Glutamatergic neuron (in vitro differentiated cells): Measurements from ENCODE around the gene SUN3. TPM values are rescaled to one million over a fixed set of nuclear protein-coding genes. Genes with fewer than 3 reads are reported as not detected.

Experiments
- DNase-seq: peaks from one replicate; pipeline ENCODE4 v3.0.0; 2022
- H3K27ac Mint-ChIP-seq: one replicate; pipeline ENCODE4 v1.8.0; 2020; ENCODE audit warnings: mild to moderate bottlenecking, mixed read lengths, inconsistent platforms; ENCODE audit not compliant: unreplicated experiment
- H3K27me3 Mint-ChIP-seq: one replicate; pipeline ENCODE4 v1.8.0; 2020; ENCODE audit warnings: mild to moderate bottlenecking, moderate library complexity, mixed read lengths, inconsistent platforms; ENCODE audit not compliant: unreplicated experiment
- H3K36me3 Mint-ChIP-seq: one replicate; pipeline ENCODE4 v1.8.0; 2020; ENCODE audit warnings: mild to moderate bottlenecking, mixed read lengths, inconsistent platforms; ENCODE audit not compliant: unreplicated experiment
- H3K4me1 Mint-ChIP-seq: one replicate; pipeline ENCODE4 v1.8.0; 2020; ENCODE audit warnings: mild to moderate bottlenecking, low read depth, mixed read lengths, inconsistent platforms; ENCODE audit not compliant: unreplicated experiment
- H3K4me3 Mint-ChIP-seq: one replicate; pipeline ENCODE4 v1.8.0; 2020; ENCODE audit warnings: mild to moderate bottlenecking, mixed read lengths, inconsistent platforms; ENCODE audit not compliant: unreplicated experiment
- H3K9me3 Mint-ChIP-seq: one replicate; pipeline ENCODE4 v1.8.0; 2020; ENCODE audit warnings: mild to moderate bottlenecking, moderate library complexity, mixed read lengths, inconsistent platforms; ENCODE audit not compliant: unreplicated experiment
- CTCF ChIP-seq: fragments of 200-600 bp; sonication (generic); IDR thresholded peaks from one replicate; pipeline ENCODE4 v1.5.0; 2021; ENCODE audit not compliant: partially characterized antibody, unreplicated experiment
- total RNA-seq: library from RNA; stranded (reverse); fragmentation: NEBNext Ultra II Directional; extraction: Animal tissue kit (Norgen Biotek cat#: 25700); gene quantifications from one replicate; pipeline ENCODE4 v1.2.1, GENCODE V29; 2021; ENCODE audit not compliant: unreplicated experiment

Gene SUN3
- total RNA-seq, 1 donor from 2014 or later = not detected

GRCh38 chr7:48035301-48035966, 6.5 kb upstream of the SUN3 start, which contains the start of gene C7orf57:
TSS of gene C7orf57 (plus strand) at chr7:48035543. CDS start at chr7:48036309, 766 bp downstream.
- H3K4me3 Mint-ChIP-seq = peak within 1 kb of the TSS; percentile 93
- no peak for TF ChIP-seq CTCF
- peaks cover 5% of the 10 kb centered on the region for H3K27me3 Mint-ChIP-seq
- DNase-seq = peak; percentile 96
- H3K36me3 Mint-ChIP-seq = no peaks in the 10 kb centered on the region
- H3K27ac Mint-ChIP-seq = no peak within 1 kb of the TSS
- no peaks in the 10 kb centered on the region for H3K9me3 Mint-ChIP-seq
- H3K4me1 Mint-ChIP-seq = peaks cover 6% of the 10 kb centered on the region

- no peaks in the 10 kb centered on the region for H3K36me3 Mint-ChIP-seq
- no peak overlapping the region for H3K4me3 Mint-ChIP-seq
- DNase-seq = no peak
- no peak overlapping the region for H3K27ac Mint-ChIP-seq
- peaks cover 6% of the 10 kb centered on the region for H3K4me1 Mint-ChIP-seq
- no peaks in the 10 kb centered on the region for H3K9me3 Mint-ChIP-seq
- peaks cover 5% of the 10 kb centered on the region for H3K27me3 Mint-ChIP-seq
- TF ChIP-seq CTCF = no peak
These were observed 5.0 kb upstream of the SUN3 start for GRCh38 chr7:48033922-48034321.

- no peak for DNase-seq
- H3K9me3 Mint-ChIP-seq = no peaks in the 10 kb centered on the region
- no peak for TF ChIP-seq CTCF
- H3K27ac Mint-ChIP-seq = no peak overlapping the region
- peaks cover 5% of the 10 kb centered on the region for H3K27me3 Mint-ChIP-seq
- H3K36me3 Mint-ChIP-seq = no peaks in the 10 kb centered on the region
- H3K4me1 Mint-ChIP-seq = peaks cover 3% of the 10 kb centered on the region
- H3K4me3 Mint-ChIP-seq = no peak overlapping the region
These were observed 2.2 kb upstream of the SUN3 start for GRCh38 chr7:48031111-48031510.

- Mint-ChIP-seq H3K36me3 (peaks cover 5% of the 10 kb centered on the region), H3K27me3 (no peaks in the 10 kb centered on the region), H3K27ac (no peak overlapping the region), H3K9me3 (no peaks in the 10 kb centered on the region), H3K4me3 (no peak overlapping the region), H3K4me1 (no peaks in the 10 kb centered on the region)
- no peak for TF ChIP-seq CTCF
- DNase-seq = no peak
These were observed 3.3 kb downstream of the SUN3 start for GRCh38 chr7:48025624-48026023.

- Mint-ChIP-seq H3K4me3 (no peak overlapping the region), H3K9me3 (no peaks in the 10 kb centered on the region), H3K36me3 (no peaks in the 10 kb centered on the region), H3K27ac (no peak overlapping the region), H3K4me1 (no peaks in the 10 kb centered on the region), H3K27me3 (no peaks in the 10 kb centered on the region)
- TF ChIP-seq CTCF = no peak
- DNase-seq = no peak
These were observed 11.2 kb downstream of the SUN3 start for GRCh38 chr7:48017674-48018073.
